SJCRH30 (cell line): ENCODE results near the gene ASTN2. TPM values are rescaled to one million over a fixed set of nuclear protein-coding genes. Genes with fewer than 3 reads are reported as not detected.

Source experiments
- DNase-seq, 2 experiments: peaks; one replicate each; pipeline ENCODE4 v3.0.0-alpha.2; 2015 to 2020
- H3K27ac ChIP-seq: fragments of 250-450 bp; sonication (Bioruptor Pico); 2 replicates; pipeline ENCODE4 v1.5.1; 2020; ENCODE audit warnings: mild to moderate bottlenecking, moderate library complexity
- H3K27me3 ChIP-seq: fragments of 250-450 bp; sonication (Bioruptor Pico); 2 replicates; pipeline ENCODE4 v1.5.1; 2020; ENCODE audit warnings: mild to moderate bottlenecking, moderate library complexity
- H3K36me3 ChIP-seq: fragments of 250-450 bp; sonication (Bioruptor Pico); 2 replicates; pipeline ENCODE4 v1.5.1; 2020; ENCODE audit warnings: mild to moderate bottlenecking, moderate library complexity
- H3K4me1 ChIP-seq: fragments of 250-450 bp; sonication (Bioruptor Pico); 2 replicates; pipeline ENCODE4 v1.5.1; 2020; ENCODE audit warnings: mild to moderate bottlenecking, moderate library complexity
- H3K4me3 ChIP-seq: fragments of 250-450 bp; sonication (Bioruptor Pico); 2 replicates; pipeline ENCODE4 v1.5.1; 2020; ENCODE audit warnings: mild to moderate bottlenecking, moderate library complexity
- H3K9me3 ChIP-seq: fragments of 250-450 bp; sonication (Bioruptor Pico); replicated peaks from 2 replicates; pipeline ENCODE4 v1.5.1; 2020; ENCODE audit warnings: mild to moderate bottlenecking, moderate library complexity
- total RNA-seq: library from RNA; depleted of rRNA; stranded (reverse); fragments of >200 nt; shearing (Covaris generic); gene quantifications from 2 replicates; pipeline ENCODE4 v1.2.3, GENCODE V29; 2014

Gene ASTN2
- total RNA-seq, 1 experiment from 2014 or later: 19.8 TPM

DNA sequence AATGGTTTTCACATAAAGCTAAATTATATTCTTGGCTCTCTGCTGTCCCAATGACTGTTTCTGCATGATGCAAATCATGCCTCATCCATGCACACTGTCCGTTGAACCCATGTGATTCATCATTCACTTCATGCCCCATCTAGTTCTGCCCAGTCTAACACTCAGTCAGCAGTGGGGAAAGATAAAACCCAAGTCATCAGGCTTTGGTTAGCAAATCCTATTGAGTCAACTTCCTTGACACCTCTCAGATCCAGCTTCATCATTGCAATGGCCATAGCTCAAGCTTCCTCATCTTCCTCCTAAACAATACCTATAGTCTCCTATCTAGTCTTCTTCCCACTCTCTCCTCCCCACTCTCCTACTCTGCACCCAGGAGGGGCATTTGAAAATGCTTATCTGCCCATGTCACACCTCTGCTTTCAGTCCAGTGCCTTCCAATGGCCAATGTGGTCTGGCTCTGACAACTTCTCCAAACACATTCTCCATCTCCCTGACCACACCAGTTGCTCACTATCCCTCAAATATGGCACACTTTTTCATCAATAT is 993.8 kb downstream of the ASTN2 start:
- H3K27me3 ChIP-seq: no peaks in the 10 kb centered on the region
- no peaks in the 10 kb centered on the region for H3K9me3 ChIP-seq
- DNase-seq: no peak
- no peaks in the 10 kb centered on the region for H3K4me1 ChIP-seq
- peaks cover 2% of the 10 kb centered on the region; the same call in 1 of the 2 replicates for H3K36me3 ChIP-seq
- H3K27ac ChIP-seq: no peak overlapping the region
- no peak overlapping the region for H3K4me3 ChIP-seq

DNA sequence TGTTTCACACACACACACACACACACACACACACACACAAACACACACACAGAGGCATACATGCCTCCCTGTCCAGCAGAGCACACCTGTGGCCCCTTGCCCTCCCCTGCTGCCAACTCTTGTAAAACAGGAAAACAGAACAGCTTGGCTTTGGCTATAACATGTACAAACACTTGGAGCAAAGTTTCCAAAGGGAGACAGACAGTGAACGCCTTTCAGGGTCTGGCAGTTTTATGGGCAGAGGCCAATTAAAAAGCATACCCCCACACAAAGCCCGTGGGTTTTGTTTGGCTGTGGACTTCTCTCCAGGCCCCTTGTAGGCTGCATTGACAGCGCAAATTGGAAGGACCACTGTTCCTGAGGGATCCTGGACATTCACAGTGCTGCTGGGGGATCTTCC is 995.7 kb downstream of the ASTN2 start:
- H3K27ac ChIP-seq: no peak overlapping the region
- no peaks in the 10 kb centered on the region for H3K27me3 ChIP-seq
- no peaks in the 10 kb centered on the region for H3K4me1 ChIP-seq
- no peaks in the 10 kb centered on the region for H3K9me3 ChIP-seq
- H3K4me3 ChIP-seq: no peak overlapping the region
- H3K36me3 ChIP-seq: peaks cover 2% of the 10 kb centered on the region; the same call in 1 of the 2 replicates
- no peak for DNase-seq

DNA sequence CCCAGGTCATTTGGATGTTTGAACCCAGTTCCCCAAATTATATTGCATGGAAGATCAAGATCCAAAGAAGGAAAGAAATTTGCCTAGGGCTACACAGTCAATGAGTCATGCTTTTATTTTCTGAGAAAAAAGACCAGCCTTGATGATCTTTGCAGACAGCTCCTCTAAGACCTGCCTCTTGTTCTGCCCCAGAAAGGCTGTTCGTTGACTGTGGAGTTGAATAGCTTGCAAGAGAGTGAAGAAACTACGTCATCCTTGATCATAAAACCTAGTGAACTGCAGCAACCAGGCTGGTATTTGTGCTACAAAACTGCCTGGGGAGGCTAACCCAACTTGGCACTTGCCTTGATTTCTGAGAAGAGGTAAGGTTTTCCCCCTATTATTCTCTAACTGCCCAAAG is 997.4 kb downstream of the ASTN2 start:
- H3K4me3 ChIP-seq: no peak overlapping the region

DNA sequence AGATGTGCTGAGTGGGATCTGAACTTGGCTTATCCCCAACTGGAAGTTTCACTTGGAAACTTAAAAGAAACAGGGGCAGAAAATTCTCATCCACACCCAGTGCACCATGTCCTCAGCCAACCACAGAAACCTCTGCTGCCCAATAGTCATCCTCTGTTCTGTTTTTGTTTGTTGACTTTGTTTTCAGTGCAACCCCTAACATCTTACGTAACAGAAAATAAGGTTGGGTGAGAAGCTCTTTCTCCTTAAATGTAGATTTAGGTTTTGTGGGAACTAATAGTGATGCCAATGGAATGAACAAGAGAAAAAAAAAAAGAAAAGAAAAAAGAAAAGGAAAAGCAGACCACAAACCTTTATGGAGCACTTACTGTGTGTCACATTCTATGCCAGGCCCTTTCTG is 998.4 kb downstream of the ASTN2 start:
- Histone ChIP-seq H3K4me3 (no peak overlapping the region), H3K4me1 (no peaks in the 10 kb centered on the region), H3K27ac (no peak overlapping the region), H3K9me3 (no peaks in the 10 kb centered on the region; the same call in 1 of the 2 replicates), H3K36me3 (peaks cover 2% of the 10 kb centered on the region; the same call in 1 of the 2 replicates), H3K27me3 (no peaks in the 10 kb centered on the region)
- DNase-seq: no peak

More for the DNA sequence above, 997.4 kb downstream of the ASTN2 start:
- Histone ChIP-seq H3K4me1 (no peaks in the 10 kb centered on the region), H3K27me3 (no peaks in the 10 kb centered on the region), H3K27ac (no peak overlapping the region), H3K9me3 (no peaks in the 10 kb centered on the region), H3K36me3 (peaks cover 2% of the 10 kb centered on the region; the same call in 1 of the 2 replicates)
- DNase-seq: no peak

DNA sequence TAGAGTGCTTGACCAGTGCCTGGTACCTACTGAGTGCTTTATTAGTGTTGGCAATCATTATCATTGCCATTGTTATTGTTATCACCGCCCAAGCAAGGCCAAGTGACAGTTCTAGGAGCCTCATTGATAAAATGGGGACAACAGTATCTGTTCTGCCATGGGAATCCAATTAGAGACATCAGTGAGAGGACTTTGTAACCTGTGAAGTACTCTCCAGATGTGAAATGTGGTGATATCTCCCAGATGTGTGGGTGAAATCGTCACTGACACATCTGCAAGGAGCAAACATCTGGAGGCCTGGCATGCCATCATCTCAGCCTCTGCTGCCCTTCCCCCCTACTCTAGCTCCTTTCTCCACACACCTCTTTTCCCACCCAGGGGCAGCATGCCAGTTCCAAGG is 1000.5 kb downstream of the ASTN2 start:
- no peaks in the 10 kb centered on the region for H3K4me1 ChIP-seq
- no peaks in the 10 kb centered on the region; the same call in 1 of the 2 replicates for H3K9me3 ChIP-seq
- H3K4me3 ChIP-seq: no peak overlapping the region

DNA sequence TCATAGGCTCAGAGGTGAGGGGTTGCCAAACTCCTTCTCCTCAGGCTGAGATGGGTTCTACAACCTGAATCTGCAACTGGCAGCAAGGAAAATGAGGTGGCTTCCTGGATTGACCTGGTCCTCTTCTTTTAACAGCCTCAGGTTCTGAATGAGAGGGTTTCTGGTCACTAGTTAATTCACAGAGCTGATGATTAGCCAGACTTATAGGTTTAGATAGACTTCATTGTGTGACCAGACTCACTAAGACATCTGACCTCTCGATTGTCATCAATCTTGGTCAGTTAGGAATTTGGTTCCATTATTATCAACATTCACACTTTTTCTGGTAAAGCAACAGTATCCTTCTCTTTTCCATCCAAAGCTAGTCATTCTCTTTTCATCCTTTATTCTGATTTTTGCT is 1003.4 kb downstream of the ASTN2 start:
- Histone ChIP-seq H3K4me1 (no peaks in the 10 kb centered on the region), H3K4me3 (no peak overlapping the region), H3K27ac (no peak overlapping the region), H3K36me3 (no peaks in the 10 kb centered on the region), H3K9me3 (no peaks in the 10 kb centered on the region; the same call in 1 of the 2 replicates), H3K27me3 (no peaks in the 10 kb centered on the region)
- no peak for DNase-seq

More for the DNA sequence above, 1000.5 kb downstream of the ASTN2 start:
- Histone ChIP-seq H3K27ac (no peak overlapping the region), H3K27me3 (no peaks in the 10 kb centered on the region), H3K36me3 (peaks cover 2% of the 10 kb centered on the region; the same call in 1 of the 2 replicates)
- no peak for DNase-seq

DNA sequence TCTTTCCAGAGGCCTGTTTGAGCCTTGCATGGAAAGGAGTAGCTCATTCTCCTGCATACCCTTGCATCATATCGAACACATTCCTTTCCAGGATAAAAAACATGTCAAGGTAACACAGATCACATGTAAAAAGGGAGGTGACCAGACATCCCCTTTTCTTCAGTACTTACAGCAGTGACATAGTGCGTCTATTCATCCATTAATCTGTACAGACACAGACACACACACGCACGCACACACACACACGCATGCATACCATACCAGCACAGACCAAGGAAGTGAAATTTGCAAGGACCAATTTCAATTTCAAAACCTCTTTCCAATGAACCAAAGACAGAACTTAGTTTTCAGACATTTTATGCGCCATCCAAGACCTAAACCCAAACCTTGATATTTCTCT is 1005.2 kb downstream of the ASTN2 start:
- Histone ChIP-seq H3K4me3 (no peak overlapping the region), H3K27ac (no peak overlapping the region), H3K36me3 (no peaks in the 10 kb centered on the region), H3K9me3 (no peaks in the 10 kb centered on the region; the same call in 1 of the 2 replicates), H3K4me1 (no peaks in the 10 kb centered on the region), H3K27me3 (no peaks in the 10 kb centered on the region)
- no peak for DNase-seq

DNA sequence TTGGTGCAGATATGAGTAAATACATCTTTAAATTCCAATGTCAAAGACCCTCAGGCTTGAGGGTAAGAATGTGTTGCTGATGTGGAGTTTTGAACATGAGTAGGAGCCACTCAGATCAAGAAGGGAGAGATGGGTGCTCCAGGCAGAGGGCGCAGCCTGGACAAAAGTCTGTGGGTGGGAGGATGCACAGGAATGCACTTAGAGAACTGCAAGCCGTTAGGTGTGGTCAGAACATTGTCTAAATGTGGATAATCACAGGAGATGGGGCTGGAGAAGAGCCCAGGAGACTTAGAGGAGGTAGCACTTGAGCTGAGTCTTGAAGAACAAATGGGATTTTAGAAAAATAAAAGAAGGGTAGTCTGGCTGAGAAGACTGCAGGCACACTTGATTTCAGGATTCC is 1005.7 kb downstream of the ASTN2 start:
- H3K27me3 ChIP-seq: no peaks in the 10 kb centered on the region
- no peaks in the 10 kb centered on the region for H3K36me3 ChIP-seq
- H3K4me3 ChIP-seq: no peak overlapping the region
- DNase-seq: no peak
- no peaks in the 10 kb centered on the region for H3K4me1 ChIP-seq
- no peak overlapping the region for H3K27ac ChIP-seq
- H3K9me3 ChIP-seq: no peaks in the 10 kb centered on the region; the same call in 1 of the 2 replicates

DNA sequence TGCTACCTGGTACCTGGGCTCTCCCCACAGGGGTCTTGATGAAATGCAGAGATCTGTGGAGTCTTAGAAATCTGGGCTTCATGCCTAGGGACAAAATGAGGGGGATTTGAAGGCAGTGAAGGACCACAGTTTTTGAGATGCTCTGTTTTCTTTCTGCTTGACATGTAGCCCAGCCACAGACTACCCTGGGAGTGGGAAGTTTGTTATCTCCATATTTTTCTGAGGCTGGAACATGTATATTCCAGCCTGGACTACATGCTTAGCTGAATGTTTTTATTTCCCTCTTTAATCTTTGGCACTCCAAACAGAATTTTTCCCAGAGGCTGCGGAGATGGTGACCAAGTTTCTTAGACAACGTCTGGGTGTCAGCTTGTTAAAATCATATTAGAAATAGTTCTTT is 1008.4 kb downstream of the ASTN2 start:
- H3K27me3 ChIP-seq: no peaks in the 10 kb centered on the region
- H3K9me3 ChIP-seq: no peaks in the 10 kb centered on the region; the same call in 1 of the 2 replicates
- no peak for DNase-seq
- no peaks in the 10 kb centered on the region for H3K4me1 ChIP-seq
- H3K36me3 ChIP-seq: no peaks in the 10 kb centered on the region
- H3K4me3 ChIP-seq: no peak overlapping the region
- no peak overlapping the region for H3K27ac ChIP-seq

DNA sequence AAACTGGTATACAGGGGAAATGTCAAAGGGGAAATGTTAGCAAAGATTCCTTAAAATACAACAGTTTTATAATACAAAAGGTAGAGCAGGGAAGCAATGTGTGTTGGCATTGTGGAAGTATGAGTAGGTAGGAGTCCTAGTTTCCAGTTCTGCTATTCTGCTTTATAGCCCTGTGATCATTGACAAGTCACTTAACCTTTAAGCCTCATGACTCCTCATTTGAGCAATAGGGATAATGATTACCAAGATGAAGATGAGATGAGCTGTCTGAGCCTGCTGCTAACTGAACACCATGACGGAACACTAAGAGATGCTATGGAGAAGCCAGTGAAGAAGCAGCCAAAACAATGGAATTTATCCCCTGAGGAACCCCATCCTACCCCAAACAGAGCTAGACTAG is 1009.5 kb downstream of the ASTN2 start:
- Histone ChIP-seq H3K9me3 (no peaks in the 10 kb centered on the region), H3K27me3 (no peaks in the 10 kb centered on the region), H3K36me3 (no peaks in the 10 kb centered on the region), H3K4me3 (no peak overlapping the region), H3K4me1 (no peaks in the 10 kb centered on the region), H3K27ac (no peak overlapping the region)
- DNase-seq: no peak

DNA sequence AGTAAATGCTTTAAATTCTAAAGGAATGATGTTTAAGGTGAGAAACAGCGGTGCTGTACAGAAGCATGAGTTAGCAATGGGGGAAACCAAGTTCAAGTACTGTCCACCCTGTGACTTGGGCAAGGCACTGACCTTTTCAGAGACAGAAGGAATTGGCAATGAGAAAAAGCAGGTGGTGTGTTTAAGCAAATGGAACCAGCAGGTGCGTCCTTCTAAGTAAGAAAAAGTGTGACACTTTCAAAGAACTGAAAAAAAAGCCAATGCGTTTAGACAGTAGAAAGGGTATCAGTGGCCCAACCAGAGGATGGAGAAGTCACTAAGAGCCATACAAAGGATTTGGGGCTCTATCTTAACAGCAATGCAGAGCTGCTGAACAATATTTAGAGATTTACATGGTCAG is 1010.6 kb downstream of the ASTN2 start:
- Histone ChIP-seq H3K27ac (no peak overlapping the region), H3K4me1 (no peaks in the 10 kb centered on the region), H3K27me3 (no peaks in the 10 kb centered on the region), H3K36me3 (no peaks in the 10 kb centered on the region), H3K9me3 (no peaks in the 10 kb centered on the region), H3K4me3 (no peak overlapping the region)
- no peak for DNase-seq

DNA sequence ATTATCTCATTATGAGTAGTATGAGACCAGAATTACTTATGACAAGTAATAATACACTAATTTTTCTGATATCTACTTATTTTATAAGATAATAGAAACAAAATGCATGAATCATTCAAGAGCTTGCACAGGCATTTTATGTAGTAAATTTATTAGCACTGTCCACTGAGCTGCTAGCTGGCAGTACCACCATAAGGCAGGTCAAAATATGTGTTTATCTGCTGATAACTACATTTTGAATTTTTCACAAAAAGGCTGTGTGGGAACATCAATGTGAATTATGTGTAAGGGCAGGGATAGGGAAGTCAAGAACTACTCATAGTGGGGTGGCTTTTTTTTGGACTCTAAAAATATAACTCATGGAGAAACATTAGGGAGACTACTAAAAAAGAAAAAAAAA is 1011.7 kb downstream of the ASTN2 start:
- Histone ChIP-seq H3K4me1 (no peaks in the 10 kb centered on the region), H3K9me3 (no peaks in the 10 kb centered on the region), H3K36me3 (no peaks in the 10 kb centered on the region), H3K4me3 (no peak overlapping the region), H3K27ac (no peak overlapping the region), H3K27me3 (no peaks in the 10 kb centered on the region)
- DNase-seq: no peak

DNA sequence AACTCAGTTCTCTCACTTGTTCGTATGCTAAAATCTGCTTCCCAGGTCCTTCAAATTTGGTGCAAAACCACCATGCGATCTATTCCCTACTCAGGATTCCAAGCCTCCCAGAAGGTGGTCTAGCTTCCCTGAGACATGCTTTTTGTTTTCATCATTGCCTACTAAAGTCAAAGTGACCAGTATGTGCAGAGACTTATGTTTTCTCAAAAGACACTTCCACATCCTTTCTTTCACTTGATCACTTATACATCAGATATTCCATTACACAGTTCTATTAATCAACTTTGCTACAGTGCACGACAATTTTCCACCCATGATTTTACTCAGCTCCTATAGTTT is 1019.2 kb downstream of the ASTN2 start:
- H3K27ac ChIP-seq: no peak overlapping the region
- no peak overlapping the region for H3K4me3 ChIP-seq
- H3K4me1 ChIP-seq: no peaks in the 10 kb centered on the region
- H3K36me3 ChIP-seq: no peaks in the 10 kb centered on the region; the same call in 1 of the 2 replicates
- no peaks in the 10 kb centered on the region for H3K9me3 ChIP-seq
- DNase-seq: no peak
- no peaks in the 10 kb centered on the region for H3K27me3 ChIP-seq

DNA sequence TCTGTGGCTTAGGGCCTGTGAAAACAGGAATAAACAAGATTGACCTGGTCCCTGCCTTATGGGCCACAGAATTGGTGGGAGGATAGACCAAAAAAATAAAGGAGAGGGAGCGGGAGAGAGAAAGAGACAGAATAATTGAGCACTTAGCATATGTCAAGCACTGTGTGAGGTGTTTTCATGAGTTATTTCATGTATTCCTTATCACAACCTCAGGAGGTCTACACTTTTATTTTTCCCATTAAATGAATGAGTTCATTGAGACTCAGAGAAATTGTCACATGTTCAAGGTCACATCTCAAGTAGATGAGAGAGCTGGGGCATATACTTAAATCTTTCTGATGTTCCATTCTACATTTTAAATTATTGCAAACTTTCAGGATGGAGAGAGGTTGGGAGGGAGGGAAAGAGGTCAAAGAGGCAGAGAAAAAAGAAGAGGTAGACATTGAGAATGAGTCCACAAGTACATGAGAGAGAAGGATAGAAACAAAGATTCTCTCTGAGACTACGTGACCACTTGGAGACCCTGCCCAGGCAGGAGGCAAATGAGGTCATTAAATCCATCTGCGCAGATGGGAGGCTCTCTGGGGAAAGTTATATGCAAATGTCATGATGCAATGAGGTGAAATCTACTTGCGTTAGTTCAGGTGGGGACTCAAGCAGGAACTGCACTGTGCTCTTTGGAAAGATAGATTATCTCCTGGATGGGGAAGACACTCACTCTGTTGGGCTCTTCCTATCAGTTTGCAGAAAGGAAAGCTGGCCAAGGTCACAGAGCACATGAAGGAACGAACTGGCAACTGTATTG is 1019.8 kb downstream of the ASTN2 start:
- no peaks in the 10 kb centered on the region; the same call in 1 of the 2 replicates for H3K36me3 ChIP-seq

DNA sequence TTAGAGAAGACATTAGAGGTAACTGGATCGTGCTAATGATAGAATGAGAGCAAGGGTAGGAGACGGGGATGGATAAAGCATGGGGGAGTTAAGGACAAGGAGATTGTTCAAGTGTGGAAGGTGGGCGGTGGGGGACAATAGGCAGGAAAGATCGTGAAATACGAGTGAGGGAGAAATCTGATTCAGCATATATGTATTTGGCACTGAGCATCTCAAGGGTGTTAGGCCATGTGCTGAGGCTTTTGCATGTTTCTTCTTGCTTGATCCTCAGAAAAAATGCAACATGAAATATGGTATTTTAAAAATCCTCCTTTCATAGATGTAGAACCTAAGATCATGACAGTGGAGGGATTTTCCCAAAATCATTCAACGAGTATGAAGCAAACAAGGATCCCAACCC is 1020.8 kb downstream of the ASTN2 start:
- no peak for DNase-seq
- Histone ChIP-seq H3K9me3 (no peaks in the 10 kb centered on the region), H3K27me3 (no peaks in the 10 kb centered on the region), H3K4me3 (no peak overlapping the region), H3K27ac (no peak overlapping the region), H3K4me1 (no peaks in the 10 kb centered on the region), H3K36me3 (no peaks in the 10 kb centered on the region; the same call in 1 of the 2 replicates)

More for the DNA sequence above, 1019.8 kb downstream of the ASTN2 start:
- no peaks in the 10 kb centered on the region for H3K9me3 ChIP-seq
- H3K27ac ChIP-seq: no peak overlapping the region
- H3K4me3 ChIP-seq: no peak overlapping the region
- DNase-seq: no peak
- no peaks in the 10 kb centered on the region for H3K4me1 ChIP-seq
- H3K27me3 ChIP-seq: no peaks in the 10 kb centered on the region
